Skeletal muscle tissue (tissue), 4 donors: ENCODE results near the gene C20orf144. TPM values are rescaled to one million over a fixed set of nuclear protein-coding genes. Genes with fewer than 3 reads are reported as not detected.

Experiments
- H3K27ac ChIP-seq: one replicate; pipeline ENCODE4 v1.7.0; 2013; ENCODE audit warnings: mild to moderate bottlenecking, low read depth, low read length, inconsistent platforms
- H3K27me3 ChIP-seq, 3 donors: one replicate each; pipeline ENCODE4 v1.7.0; 2013; ENCODE audit warnings: low read length in 3 of 3; ENCODE audit not compliant: control insufficient read depth in 3 of 3, insufficient read depth in 3 of 3
- H3K36me3 ChIP-seq, 3 donors: one replicate each; pipeline ENCODE4 v1.7.0; 2013; ENCODE audit warnings: low read length in 3 of 3; ENCODE audit not compliant: control insufficient read depth in 3 of 3, insufficient read depth in 3 of 3
- H3K4me1 ChIP-seq, 3 donors: one replicate each; pipeline ENCODE4 v1.7.0; 2013; ENCODE audit warnings: low read length in 3 of 3, mild to moderate bottlenecking in 3 of 3; ENCODE audit not compliant: control insufficient read depth in 3 of 3, insufficient read depth in 3 of 3
- H3K4me3 ChIP-seq, 3 donors: one replicate each; pipeline ENCODE4 v1.7.0; 2013; ENCODE audit warnings: low read length in 3 of 3
- H3K9ac ChIP-seq, 3 donors: one replicate each; pipeline ENCODE4 v1.7.0; 2013; ENCODE audit warnings: low read length in 3 of 3, mild to moderate bottlenecking in 3 of 3, moderate library complexity in 2 of 3, low read depth in 1 of 3
- H3K9me3 ChIP-seq, 3 donors: one replicate each; pipeline ENCODE4 v1.7.0; 2013; ENCODE audit warnings: low read length in 3 of 3; ENCODE audit not compliant: control insufficient read depth in 3 of 3
- total RNA-seq: library from RNA; depleted of rRNA; stranded (reverse); fragments of >200 nt; gene quantifications from one replicate; pipeline ENCODE4 v1.2.3, GENCODE V29; 2014
- donor health status: Osteomylitis.

Gene C20orf144
- total RNA-seq, 1 donor from 2014 or later, result not detected

DNA sequence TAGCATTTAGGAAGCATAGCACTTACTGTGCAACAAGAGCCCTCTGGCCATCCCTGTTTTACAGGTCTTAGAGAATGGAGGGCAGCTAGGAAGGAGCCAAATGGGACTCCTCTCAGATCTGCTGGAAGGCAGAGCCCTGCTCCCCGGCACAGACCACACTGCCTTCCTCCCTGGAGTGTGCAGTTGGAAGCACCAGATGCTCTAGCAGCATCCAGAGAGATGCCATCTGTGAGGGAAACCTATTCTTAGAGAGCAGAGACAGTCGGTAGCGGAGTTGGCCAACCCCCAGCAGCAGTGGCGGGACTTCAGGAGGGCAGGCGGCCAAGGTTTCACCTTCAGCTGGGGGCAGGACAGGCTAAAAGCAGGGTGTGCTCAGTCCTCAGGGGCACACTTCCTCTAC lies 40.7 kb downstream of the C20orf144 start:
- Histone ChIP-seq H3K27ac (no peak overlapping the region), H3K27me3 (no peaks in the 10 kb centered on the region), H3K9me3 (no peaks in the 10 kb centered on the region), H3K4me3 (no peak overlapping the region), H3K9ac (no peak overlapping the region), H3K36me3 (peaks cover 7 to 12% (median 10%) of the 10 kb centered on the region in 3 donors), H3K4me1 (peaks cover 0 to 8% (median 6%) of the 10 kb centered on the region in 3 donors)

DNA sequence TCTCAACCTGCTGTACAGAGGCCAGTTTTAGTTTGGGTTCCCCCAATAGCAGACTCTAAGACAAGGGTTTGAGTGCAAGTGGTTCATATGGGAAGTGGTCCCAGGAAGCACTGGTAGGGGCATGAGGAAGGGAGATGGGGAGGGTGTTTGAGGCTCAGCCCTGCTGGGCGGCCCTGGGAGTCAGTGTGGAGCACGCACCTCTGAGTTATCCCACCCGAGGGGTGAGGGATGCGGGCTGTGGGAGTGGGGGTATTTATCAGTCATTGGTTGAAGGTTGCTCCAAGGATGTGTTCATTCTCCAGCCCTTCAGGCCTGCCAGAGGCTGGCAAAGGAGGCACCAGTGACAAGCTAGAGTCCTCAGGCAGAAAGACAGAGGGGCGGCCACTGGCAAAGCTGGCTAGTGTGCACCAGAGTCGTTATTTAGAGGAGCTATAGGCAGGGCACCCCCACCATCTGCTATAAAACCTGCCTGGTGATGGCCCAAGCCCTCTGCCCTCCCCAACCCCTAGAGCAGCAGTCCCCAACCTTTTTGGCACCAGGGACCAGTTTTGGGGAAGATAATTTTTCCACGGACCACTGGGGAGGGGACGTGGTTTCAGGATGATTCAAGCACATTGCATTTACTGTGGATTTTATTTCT lies 41.5 kb downstream of the C20orf144 start:
- Histone ChIP-seq H3K36me3 (peaks cover 7 to 12% (median 10%) of the 10 kb centered on the region in 3 donors), H3K9ac (no peak overlapping the region), H3K27me3 (no peaks in the 10 kb centered on the region), H3K4me1 (peaks cover 0 to 8% (median 6%) of the 10 kb centered on the region in 3 donors), H3K4me3 (no peak overlapping the region), H3K27ac (no peak overlapping the region), H3K9me3 (no peaks in the 10 kb centered on the region)

DNA sequence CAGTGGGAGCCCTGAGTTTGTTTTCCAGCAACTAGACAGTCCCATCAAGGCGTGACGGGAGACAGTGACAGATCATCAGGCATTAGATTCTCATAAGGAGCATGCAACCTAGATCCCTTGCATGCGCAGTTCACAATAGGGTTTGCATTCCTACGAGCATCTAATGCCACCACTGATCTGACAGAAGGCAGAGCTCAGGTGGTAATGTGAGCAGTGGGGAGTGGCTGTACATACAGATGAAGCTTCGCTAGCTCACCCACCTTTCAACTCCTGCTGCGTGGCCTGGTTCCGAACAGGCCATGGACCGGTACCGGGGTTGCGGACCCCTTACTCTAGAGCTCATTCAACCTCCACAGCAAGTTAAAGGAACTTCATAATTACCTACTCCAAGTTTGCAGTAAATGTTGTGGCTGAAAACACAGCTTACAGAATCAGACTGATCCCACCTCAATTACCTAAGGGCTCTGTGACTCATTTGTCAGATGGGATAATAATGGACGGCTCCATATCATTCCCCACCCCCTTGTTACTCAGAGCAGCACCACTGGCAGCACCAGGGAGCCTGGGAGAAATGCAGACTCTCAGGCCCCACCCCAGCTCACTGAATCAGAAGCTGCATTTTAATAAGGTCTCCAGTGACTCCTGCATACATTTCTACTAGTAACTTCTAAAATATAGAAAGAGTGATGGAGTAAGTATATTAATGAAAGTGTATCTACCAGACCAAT lies 42.2 kb downstream of the C20orf144 start:
- H3K27ac ChIP-seq, result no peak overlapping the region
- H3K27me3 ChIP-seq, result no peaks in the 10 kb centered on the region
- peaks cover 0 to 8% (median 6%) of the 10 kb centered on the region in 3 donors for H3K4me1 ChIP-seq
- peaks cover 7 to 12% (median 10%) of the 10 kb centered on the region in 3 donors for H3K36me3 ChIP-seq
- no peaks in the 10 kb centered on the region for H3K9me3 ChIP-seq
- no peak overlapping the region for H3K9ac ChIP-seq
- H3K4me3 ChIP-seq, result no peak overlapping the region

DNA sequence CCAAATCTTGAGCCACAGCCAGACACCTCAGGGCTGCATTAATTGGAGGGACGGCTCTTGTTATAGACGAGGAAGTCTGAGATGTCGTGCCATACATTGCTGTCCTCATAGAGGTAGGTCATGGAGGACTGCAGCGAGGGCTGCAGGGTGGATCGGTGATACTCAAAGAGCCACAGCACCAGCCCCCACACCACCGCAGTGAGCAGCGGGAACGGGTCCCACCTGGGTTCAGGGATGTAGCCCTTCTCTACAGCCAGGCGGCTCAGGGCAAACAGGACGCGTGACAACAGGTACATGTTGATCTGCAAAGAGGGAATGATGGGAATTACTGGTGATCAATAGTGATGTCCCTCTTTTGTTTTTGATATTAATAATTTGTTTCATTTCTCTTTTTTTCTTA lies 45.5 kb downstream of the C20orf144 start:
- no peak overlapping the region for H3K4me3 ChIP-seq
- H3K27ac ChIP-seq, result no peak overlapping the region
- H3K27me3 ChIP-seq, result no peaks in the 10 kb centered on the region
- peaks cover 0 to 7% (median 6%) of the 10 kb centered on the region in 3 donors for H3K4me1 ChIP-seq
- peaks cover 25 to 31% (median 26%) of the 10 kb centered on the region in 3 donors for H3K36me3 ChIP-seq
- no peaks in the 10 kb centered on the region for H3K9me3 ChIP-seq
- no peak overlapping the region for H3K9ac ChIP-seq

DNA sequence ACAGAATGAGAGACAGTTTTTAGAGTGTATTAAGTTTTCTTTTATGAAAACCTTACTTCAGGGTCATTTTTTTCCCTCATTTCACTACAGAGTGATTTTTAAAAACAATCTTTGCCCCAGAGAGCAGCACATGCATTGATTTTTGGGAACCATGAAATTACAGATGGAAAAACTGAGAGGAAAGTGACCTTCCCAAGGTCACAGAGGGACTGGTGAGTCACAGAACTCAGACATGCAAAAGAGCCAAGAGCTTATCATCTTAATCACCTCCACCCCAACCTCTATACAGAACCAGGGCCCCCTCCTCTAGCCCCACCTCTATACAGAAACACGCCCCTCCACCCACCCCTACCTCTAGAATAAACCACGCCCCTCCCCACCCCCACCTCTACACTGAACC lies 47.3 kb downstream of the C20orf144 start:
- no peak overlapping the region for H3K27ac ChIP-seq
- H3K9me3 ChIP-seq, result no peaks in the 10 kb centered on the region
- peaks cover 34 to 46% (median 41%) of the 10 kb centered on the region in 3 donors for H3K36me3 ChIP-seq
- no peaks in the 10 kb centered on the region for H3K4me1 ChIP-seq
- no peak overlapping the region for H3K9ac ChIP-seq
- H3K27me3 ChIP-seq, result no peaks in the 10 kb centered on the region
- no peak overlapping the region for H3K4me3 ChIP-seq

DNA sequence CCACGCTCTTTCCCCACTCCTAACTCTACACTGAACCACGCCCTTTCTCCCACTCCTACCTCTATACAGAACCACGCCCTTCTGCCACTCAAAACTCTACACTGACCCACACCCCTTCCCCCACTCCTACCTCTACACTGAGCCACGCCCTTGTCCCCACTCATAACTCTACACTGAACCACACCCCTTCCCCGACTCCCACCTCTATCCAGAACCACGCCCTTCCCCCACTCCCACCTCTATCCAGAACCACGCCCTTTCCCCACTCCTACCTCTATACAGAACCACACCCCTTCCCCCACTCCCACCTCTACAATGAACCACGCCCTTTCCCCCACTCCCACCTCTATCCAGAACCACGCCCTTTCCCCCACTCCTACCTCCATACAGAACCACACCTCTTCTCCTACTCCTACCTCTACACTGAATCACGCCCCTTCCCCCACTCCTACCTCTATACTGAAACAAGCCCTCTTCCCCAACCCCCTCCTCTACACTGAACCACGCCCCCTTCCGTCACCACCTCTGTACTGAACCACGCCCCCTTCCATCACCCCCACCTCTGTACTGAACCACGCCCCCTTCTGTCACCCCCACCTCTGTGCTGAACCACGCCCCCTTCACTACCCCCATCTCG lies 47.9 kb downstream of the C20orf144 start:
- Histone ChIP-seq H3K9ac (no peak overlapping the region), H3K36me3 (peaks cover 38 to 49% (median 45%) of the 10 kb centered on the region in 3 donors), H3K27ac (no peak overlapping the region), H3K27me3 (no peaks in the 10 kb centered on the region), H3K4me3 (no peak overlapping the region), H3K4me1 (no peaks in the 10 kb centered on the region), H3K9me3 (no peaks in the 10 kb centered on the region)

DNA sequence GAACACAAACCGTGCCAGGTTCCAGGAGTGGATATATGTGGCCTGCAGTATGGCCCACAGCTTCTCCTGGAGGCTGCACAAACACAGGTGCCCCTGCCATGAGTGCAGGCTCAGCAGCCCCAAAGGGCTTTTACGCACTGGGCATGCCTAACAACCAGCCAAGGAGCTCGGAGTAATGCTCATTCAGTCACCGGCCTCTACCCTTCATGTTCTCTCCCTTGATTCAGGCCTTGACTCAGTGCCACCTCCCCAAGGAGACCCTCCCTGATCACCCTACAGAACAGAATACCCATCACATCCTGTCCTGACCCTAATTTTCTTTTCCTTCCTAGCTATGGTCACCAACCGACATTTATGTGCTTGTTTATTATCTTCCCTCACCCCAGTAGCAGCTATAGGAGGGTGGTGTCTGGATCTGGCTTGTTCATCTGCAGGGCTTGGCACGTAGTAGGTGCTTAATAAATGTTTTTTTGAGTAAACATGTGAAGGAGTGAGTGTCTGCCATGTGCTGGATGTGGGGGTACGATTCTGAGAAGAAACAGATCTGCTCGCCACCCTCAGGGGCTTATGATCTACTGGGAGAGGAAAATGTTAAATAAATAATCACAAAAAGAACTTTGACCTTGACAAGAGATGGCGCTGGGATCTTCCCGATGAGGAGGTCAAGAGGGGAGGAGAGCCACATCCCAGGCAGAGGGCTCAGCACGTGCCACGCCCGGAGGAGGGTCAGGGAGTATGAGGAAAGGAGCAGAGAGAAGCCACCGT lies 48.7 kb downstream of the C20orf144 start:
- peaks cover 38 to 49% (median 45%) of the 10 kb centered on the region in 3 donors for H3K36me3 ChIP-seq

DNA sequence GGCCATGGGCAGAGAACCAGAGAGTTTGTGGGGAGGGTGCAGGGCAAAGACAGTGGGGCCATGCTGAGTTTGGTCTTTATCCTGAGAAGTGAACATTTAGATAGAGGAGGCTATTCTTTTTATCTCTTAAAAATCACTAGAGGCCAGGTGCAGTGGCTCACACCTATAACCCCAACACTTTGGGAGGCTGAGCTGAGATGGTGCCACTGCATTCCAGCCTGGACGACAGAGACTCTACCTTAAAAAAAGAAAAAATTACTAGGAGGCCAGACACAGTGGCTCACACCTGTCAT lies 49.3 kb downstream of the C20orf144 start:
- no peak overlapping the region for H3K4me3 ChIP-seq
- H3K27ac ChIP-seq, result no peak overlapping the region
- no peaks in the 10 kb centered on the region for H3K27me3 ChIP-seq
- H3K9me3 ChIP-seq, result no peaks in the 10 kb centered on the region
- H3K9ac ChIP-seq, result no peak overlapping the region
- H3K36me3 ChIP-seq, result peaks cover 35 to 48% (median 45%) of the 10 kb centered on the region in 3 donors
- no peaks in the 10 kb centered on the region for H3K4me1 ChIP-seq

More for the DNA sequence above, 48.7 kb downstream of the C20orf144 start:
- Histone ChIP-seq H3K27me3 (no peaks in the 10 kb centered on the region), H3K9me3 (no peaks in the 10 kb centered on the region), H3K27ac (no peak overlapping the region), H3K4me1 (no peaks in the 10 kb centered on the region), H3K4me3 (no peak overlapping the region), H3K9ac (no peak overlapping the region)
